Right hindlimb (tissue), 1 donor: ENCODE measurements around the gene PEX14.
"Not testable (repeated sequence)": the region's sequence is repeated elsewhere in the genome, so short reads cannot be mapped to it uniquely, and the experiment has no call there.

Source experiments
- DNase-seq: peaks from one replicate; pipeline ENCODE4 v3.0.0-alpha.2; 2018

PEX14 gene

GRCh38 chr1:10495952-10496351, 21.2 kb downstream of the PEX14 start:
- DNase-seq: no peak

DNA sequence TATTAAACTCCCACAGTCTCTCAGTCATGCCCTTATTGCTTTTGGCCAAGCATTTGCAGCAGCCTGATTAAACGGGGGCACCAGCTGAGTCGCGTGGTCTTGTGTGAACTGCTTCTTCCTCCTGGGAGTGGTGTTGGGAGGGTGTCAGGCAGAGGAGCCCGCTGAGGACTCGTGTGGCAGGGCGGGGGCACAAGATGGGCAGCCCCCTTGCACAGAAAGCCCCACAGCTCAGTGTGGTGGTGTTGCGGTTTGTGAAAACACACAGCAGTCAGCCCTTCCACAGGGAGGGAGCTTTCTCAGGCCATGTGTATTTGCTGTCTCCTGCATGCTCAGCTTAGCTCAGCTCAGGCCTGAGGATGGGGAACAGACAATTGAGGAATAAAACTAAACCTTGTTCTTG, 22.4 kb downstream of the PEX14 start:
- no peak for DNase-seq

- no peak for DNase-seq
These were observed 23.5 kb downstream of the PEX14 start for GRCh38 chr1:10498231-10498630.

DNA sequence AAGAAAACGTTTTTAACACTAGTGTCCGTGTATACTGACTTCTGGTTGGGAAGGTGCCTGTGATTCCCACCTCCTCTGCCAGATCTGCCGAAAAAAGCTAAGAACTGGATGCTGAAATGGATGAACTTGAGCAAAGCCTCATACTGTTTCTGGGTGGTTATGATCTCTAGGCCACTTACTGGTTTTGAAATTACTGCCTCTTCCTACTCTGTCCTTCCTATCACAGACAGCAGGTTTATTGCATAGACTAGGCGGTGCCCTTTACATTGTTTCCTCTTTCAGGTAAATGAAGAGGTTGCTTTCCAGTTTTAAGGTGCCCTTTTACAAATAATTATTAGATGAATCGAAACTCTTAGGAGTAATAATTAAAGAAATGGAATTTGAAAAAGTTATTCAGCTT, 27.5 kb downstream of the PEX14 start:
- no peak for DNase-seq

GRCh38 chr1:10504249-10504648, 29.5 kb downstream of the PEX14 start:
- DNase-seq: no peak

GRCh38 chr1:10506046-10506676, 31.4 kb downstream of the PEX14 start:
- DNase-seq: not testable (repeated sequence)

GRCh38 chr1:10506677-10507047, 31.9 kb downstream of the PEX14 start:
- DNase-seq: no peak

GRCh38 chr1:10507111-10507879, 32.5 kb downstream of the PEX14 start:
- DNase-seq: peak; percentile 70

GRCh38 chr1:10508511-10508951, 33.8 kb downstream of the PEX14 start:
- peak; percentile 42 for DNase-seq

GRCh38 chr1:10509809-10510509, 35.2 kb downstream of the PEX14 start:
- no peak for DNase-seq

DNA sequence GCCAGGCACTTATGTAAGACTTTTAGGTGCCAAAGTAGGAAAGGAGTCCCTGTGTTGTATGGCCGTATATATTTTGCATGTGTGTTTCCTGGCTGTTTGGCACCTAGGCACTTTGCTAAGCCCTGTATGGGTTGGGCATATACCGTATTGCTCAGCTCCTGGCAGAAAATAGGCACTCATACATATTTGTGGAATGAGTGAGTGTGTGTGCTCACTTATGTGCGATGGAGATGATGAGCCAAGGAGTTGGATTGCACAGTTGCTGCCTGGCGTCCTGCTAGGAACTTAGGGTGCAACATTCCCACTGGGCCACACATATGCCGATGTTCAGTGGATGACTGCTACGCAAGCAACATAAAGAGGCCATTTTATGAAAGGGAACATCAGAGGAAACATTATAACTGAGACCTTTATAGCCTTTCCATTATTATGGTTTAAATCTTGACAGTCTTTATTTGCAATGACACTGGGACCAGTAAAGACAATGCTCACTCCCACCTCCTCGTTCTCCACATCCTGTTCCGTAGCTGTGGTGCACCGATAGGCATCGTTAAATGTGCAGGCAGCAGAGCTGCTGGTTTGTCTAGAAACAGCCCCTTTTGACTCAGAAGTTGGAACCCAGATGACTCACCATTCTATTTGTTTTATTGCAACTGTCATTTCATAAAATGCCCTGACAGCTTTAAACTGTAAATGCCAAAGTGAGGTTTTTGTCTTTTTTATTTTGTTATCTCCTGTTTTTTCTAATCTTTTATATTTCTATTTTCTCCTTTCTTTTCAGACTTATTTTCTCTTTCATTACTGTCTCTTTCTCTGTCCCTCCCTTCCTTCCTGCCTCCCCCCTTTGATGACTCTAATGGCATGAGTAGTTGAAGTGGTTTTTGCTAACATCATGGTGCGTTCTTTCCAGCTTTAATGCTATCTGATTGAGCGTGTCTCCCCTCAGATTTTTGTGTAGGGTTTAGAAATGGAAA, 36.1 kb downstream of the PEX14 start:
- DNase-seq: no peak

DNA sequence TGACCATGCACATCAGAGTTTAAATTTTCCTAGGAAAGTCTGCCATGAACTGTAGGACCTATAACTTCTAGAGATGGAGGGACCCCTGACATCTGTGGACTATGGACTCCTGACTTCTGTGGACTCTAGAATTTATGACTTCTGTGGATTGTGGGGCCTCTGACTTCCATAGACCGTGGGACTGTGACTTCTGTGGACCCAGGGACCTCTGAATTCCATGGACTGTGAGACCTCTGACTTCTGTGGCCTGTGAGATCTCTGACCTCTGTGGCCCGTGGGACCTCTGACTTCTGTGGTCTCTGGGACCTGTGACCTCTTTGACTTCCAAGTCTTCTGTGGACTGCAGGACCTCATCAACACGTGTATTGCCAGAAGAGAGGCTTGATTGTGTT, 36.7 kb downstream of the PEX14 start:
- no peak for DNase-seq

GRCh38 chr1:10513199-10513598, 38.4 kb downstream of the PEX14 start:
- DNase-seq: no peak

GRCh38 chr1:10514490-10515235, 39.9 kb downstream of the PEX14 start:
- no peak for DNase-seq

DNA sequence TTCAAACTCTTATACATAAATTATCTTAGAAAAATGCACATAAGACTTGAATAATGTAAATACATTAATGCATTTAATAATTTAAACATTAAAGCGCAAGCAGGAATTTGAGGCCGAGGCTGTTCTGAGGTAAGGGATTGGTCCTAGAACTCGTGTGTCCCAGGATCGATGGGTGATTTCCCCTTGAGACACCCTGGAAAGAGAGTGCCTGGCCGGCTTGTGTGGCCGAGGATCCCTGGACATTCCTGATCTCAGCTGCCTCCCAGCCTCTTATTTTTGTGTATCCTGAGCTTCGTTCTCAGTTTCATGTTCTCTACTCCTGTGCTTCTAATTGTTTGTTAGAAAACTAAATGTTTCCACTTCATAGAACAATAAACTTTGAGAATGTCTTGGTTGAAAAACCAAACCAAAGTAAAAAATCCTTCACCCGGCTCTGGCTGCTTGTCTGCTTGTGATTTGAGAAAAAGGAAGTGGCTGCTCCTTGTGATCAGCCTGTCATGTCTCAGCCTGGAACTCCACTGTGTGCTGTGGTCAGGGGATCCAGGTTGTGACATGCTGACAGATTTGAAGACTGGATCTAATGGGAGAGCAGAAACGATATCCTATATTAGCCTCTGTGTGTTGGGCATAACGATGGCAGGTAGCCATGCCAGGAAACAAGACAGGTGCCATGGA, 40.7 kb downstream of the PEX14 start:
- DNase-seq: no peak

DNA sequence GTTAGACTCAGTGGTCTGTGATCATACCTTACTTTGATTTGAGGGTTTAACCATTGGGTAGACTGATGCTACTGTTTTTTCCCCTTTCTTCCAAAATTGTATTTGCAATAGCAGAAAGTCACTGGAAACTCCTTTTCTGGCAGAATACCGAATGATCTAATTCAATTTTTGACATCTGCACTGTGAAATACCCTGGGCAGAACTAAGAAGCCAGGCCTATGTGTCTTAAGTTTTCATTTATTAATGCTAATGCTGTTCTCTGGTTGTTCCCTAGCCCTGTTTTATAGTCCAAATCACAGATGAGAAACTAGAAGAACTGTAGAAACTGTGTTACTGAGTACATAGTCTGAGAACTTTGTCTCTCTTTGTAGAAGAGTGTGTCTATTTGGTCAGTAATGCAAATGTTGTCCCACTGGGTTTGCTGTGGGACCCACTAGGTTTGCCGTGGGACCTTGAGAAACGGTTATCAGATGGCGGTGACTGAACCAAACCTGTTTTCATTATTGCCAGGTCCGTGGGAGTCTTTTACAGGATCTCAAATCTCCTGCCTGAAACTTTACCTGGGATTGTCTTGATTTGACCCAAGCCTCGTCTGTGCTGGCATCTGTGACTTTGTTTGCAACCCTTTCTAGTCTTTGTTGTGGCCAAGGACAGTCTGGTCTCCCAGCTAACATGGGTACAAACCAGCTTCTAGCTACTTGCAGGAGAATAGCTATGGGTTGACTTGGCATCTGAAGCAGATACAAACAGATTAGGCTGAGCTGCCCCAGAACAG, 41.4 kb downstream of the PEX14 start:
- DNase-seq: no peak

GRCh38 chr1:10516925-10517676, 42.4 kb downstream of the PEX14 start:
- no peak for DNase-seq

DNA sequence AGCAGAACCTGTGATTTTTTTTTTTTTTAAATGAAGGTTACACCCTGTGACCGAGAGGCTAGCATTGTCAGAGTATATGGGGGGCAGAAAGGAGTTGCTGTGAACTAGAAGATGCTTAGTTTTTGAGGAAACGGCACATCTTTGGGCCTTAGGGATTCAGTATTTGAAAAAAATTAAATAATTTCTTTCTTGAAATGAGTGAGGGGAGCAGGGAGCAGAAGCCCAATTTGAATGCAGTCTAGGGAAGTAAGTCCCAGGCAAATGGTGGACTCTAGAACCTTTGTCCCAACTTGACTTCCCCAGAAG, 42.9 kb downstream of the PEX14 start:
- DNase-seq: no peak

GRCh38 chr1:10519016-10519417, 44.3 kb downstream of the PEX14 start:
- DNase-seq: no peak

DNA sequence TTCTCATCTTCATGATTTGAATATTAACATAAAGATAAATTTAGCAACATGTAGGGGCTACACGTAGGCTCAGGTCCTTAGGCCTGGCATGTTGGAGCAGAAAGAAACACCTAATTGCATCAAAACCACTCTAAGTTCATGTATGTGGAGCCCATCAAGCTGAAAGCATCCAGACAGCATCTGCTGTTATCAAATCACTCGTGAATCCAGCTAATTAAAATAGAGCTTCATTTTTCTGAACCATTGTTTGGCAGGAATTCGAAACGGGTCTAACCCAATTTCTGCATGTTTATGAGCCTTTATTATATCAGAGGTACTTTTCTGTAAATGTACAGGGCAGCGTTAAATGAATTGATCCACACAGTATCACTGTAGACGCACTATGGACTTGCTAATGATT, 45.7 kb downstream of the PEX14 start:
- no peak for DNase-seq
